T-cell (primary cell): ENCODE data around the gene ANO9. TPM values are rescaled to one million over a fixed set of nuclear protein-coding genes. Genes with fewer than 3 reads are reported as not detected.

Experiments used
- ATAC-seq, 4 experiments: fragments of 200-7000 bp in 3 of 4; fragments of 150-1000 bp in 1 of 4; cut with Tn5 transposase; replicated peaks in 1 of 4; 1 replicate in 3 of 4; 2 replicates in 1 of 4; pipeline ENCODE4 v1.10.0; 2021; ENCODE audit warnings: moderate library complexity in 3 of 4, mild to moderate bottlenecking in 2 of 4, moderate number of reproducible peaks in 1 of 4
- CTCF ChIA-PET, 2 donors: fragments of 300-600 bp; sonication (Branson Sonifier 250); formaldehyde crosslinking; loops; one replicate each; lab custom pipeline; 2022; ENCODE audit warnings: antibody characterized with exemption in 2 of 2; lab: Charles Lee
- POLR2A ChIA-PET, 2 donors: fragments of 300-600 bp; sonication (Branson Sonifier 250); formaldehyde crosslinking; loops; one replicate each; lab custom pipeline; 2022; ENCODE audit warnings: antibody characterized with exemption in 2 of 2; lab: Charles Lee
- DNase-seq, 35 experiments: peaks; one replicate each; pipeline versions ENCODE4 v3.0.0 to v3.0.0-alpha.2; 2013 to 2023
- H3K27ac ChIP-seq: one replicate; pipeline ENCODE4 v1.5.1; 2013; ENCODE audit warnings: low read length
- H3K27me3 ChIP-seq, 2 experiments: replicated peaks in 1 of 2; 1 replicate in 1 of 2; 2 replicates in 1 of 2; pipeline versions ENCODE4 v1.6.1 to v1.7.0; 2013; ENCODE audit warnings: low read length in 1 of 2, mixed read lengths in 1 of 2; ENCODE audit not compliant: control insufficient read depth in 2 of 2, insufficient read depth in 2 of 2; ENCODE audit errors: extremely low read depth in 1 of 2
- H3K36me3 ChIP-seq, 2 donors: 1 replicate in 1 of 2; 2 replicates in 1 of 2; pipeline versions ENCODE4 v1.6.1 to v1.7.0; 2013; ENCODE audit warnings: low read length in 1 of 2; ENCODE audit not compliant: control insufficient read depth in 2 of 2, insufficient read depth in 1 of 2; ENCODE audit errors: extremely low read depth in 1 of 2
- H3K4me1 ChIP-seq, 2 experiments: 1 replicate in 1 of 2; 2 replicates in 1 of 2; pipeline versions ENCODE4 v1.6.1 to v1.7.0; 2013; ENCODE audit warnings: low read length in 2 of 2, mixed read lengths in 1 of 2; ENCODE audit not compliant: insufficient read depth in 2 of 2, control insufficient read depth in 1 of 2; ENCODE audit errors: extremely low read depth in 1 of 2
- H3K4me3 ChIP-seq, 2 donors: 1 replicate in 1 of 2; 2 replicates in 1 of 2; pipeline versions ENCODE4 v1.5.1 to v1.7.0; 2013; ENCODE audit warnings: mild to moderate bottlenecking in 2 of 2, low read length in 1 of 2, moderate library complexity in 1 of 2; ENCODE audit not compliant: control insufficient read depth in 1 of 2; ENCODE audit errors: extremely low read depth in 1 of 2
- H3K9me3 ChIP-seq: 2 replicates; pipeline ENCODE4 v1.7.0; 2013
- H3K27ac Mint-ChIP-seq, 2 donors: one replicate each; pipeline ENCODE4 v1.8.0; 2020 to 2021; ENCODE audit warnings: mild to moderate bottlenecking in 2 of 2, mixed read lengths in 2 of 2
- H3K27me3 Mint-ChIP-seq, 2 donors: one replicate each; pipeline ENCODE4 v1.8.0; 2021 to 2022; ENCODE audit warnings: mixed read lengths in 2 of 2
- H3K36me3 Mint-ChIP-seq: one replicate; pipeline ENCODE4 v1.8.0; 2021; ENCODE audit warnings: mixed read lengths
- H3K4me1 Mint-ChIP-seq, 3 donors: one replicate each; pipeline ENCODE4 v1.8.0; 2020 to 2022; ENCODE audit warnings: mixed read lengths in 3 of 3, mild to moderate bottlenecking in 1 of 3
- H3K4me3 Mint-ChIP-seq, 3 donors: one replicate each; pipeline ENCODE4 v1.8.0; 2020 to 2022; ENCODE audit warnings: mild to moderate bottlenecking in 3 of 3, mixed read lengths in 3 of 3, moderate library complexity in 3 of 3
- H3K9me3 Mint-ChIP-seq, 3 donors: one replicate each; pipeline ENCODE4 v1.8.0; 2020 to 2022; ENCODE audit warnings: mixed read lengths in 3 of 3
- WGBS: methylation state at CpG from one replicate; pipeline ENCODE4 v1.1.5; 2013; ENCODE audit warnings: missing lambda C conversion rate; ENCODE audit not compliant: insufficient coverage; 5-methylcytosine and 5-hydroxymethylcytosine counted together
- total RNA-seq, 35 experiments: library from RNA in 6 of 35; stranded (reverse) in 6 of 35; fragments of 120-200 nt in 1 of 35; gene quantifications; one replicate each; pipeline versions ENCODE4 v1.2.1 to v1.2.4 and lab custom pipeline; 2013 to 2026

ANO9 gene
- total RNA-seq, 5 donors from 2014 or later (not counting 1 experiment from before 2014, with no cell fraction given) = 103 to 128 (median 120) TPM

DNA sequence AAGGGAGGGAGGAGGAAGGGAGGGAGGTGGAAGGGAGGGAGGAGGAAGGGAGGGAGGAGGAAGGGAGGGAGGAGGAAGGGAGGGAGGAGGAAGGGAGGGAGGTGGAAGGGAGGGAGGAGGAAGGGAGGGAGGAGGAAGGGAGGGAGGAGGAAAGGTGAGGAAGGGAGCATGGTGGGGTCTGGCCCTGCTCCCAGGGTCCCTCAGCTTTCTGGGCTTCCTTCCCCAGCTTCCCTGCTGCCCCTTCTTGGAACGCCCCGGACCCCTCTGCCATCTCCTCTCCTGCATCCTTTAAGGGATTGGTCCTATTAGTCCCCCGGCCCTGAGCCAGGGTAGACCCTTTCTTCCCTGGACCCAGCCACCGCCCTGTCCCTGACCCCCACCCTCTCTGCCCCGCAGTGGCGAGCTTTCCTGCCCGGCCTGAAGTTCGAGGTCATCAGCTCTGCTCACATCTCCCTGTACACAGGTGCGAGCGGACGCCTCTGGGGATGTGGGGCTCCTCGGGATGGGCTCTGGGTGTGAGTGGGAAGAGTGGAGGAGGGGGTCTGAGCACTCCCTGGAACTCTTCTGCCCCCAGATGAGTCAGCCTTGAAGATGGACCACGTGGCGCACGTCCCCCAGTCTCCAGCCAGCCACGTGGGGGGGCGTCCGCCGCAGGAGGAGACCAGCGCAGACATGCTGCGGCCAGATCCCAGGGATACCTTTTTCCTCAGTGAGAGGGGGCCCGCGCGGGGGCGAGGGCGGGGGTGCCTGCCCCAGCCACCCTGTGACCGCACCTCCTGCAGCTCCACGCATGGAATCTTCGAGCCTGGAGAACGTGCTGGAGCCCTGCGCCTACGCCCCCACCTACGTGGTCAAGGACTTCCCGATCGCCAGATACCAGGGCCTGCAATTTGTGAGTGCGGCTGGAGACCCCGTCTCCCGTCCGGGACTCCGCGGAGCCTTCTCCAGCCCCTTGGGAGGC is 66.5 kb downstream of the ANO9 start:
- Histone ChIP-seq H3K9me3 (no peaks in the 10 kb centered on the region), H3K4me3 (no peak overlapping the region), H3K36me3 (no peaks in the 10 kb centered on the region), H3K4me1 (peaks cover 0 to 2% of the 10 kb centered on the region in 2 experiments), H3K27ac (no peak overlapping the region), H3K27me3 (peaks cover 0 to 43% of the 10 kb centered on the region in 2 experiments)
- ATAC-seq (no peak), DNase-seq (no peak)
- CTCF ChIA-PET = no interaction called here
- peaks cover 0 to 10% (median 0%) of the 10 kb centered on the region in 3 donors for H3K4me1 Mint-ChIP-seq
- no peaks in the 10 kb centered on the region for H3K9me3 Mint-ChIP-seq
- no peak overlapping the region for H3K27ac Mint-ChIP-seq
- no peak overlapping the region for H3K4me3 Mint-ChIP-seq
- POLR2A ChIA-PET = no interaction called here
- H3K27me3 Mint-ChIP-seq = peaks cover 4 to 13% of the 10 kb centered on the region in 2 donors
- WGBS = 93% methylated on average over 33 of the region's 41 CpGs
- H3K36me3 Mint-ChIP-seq = no peaks in the 10 kb centered on the region

DNA sequence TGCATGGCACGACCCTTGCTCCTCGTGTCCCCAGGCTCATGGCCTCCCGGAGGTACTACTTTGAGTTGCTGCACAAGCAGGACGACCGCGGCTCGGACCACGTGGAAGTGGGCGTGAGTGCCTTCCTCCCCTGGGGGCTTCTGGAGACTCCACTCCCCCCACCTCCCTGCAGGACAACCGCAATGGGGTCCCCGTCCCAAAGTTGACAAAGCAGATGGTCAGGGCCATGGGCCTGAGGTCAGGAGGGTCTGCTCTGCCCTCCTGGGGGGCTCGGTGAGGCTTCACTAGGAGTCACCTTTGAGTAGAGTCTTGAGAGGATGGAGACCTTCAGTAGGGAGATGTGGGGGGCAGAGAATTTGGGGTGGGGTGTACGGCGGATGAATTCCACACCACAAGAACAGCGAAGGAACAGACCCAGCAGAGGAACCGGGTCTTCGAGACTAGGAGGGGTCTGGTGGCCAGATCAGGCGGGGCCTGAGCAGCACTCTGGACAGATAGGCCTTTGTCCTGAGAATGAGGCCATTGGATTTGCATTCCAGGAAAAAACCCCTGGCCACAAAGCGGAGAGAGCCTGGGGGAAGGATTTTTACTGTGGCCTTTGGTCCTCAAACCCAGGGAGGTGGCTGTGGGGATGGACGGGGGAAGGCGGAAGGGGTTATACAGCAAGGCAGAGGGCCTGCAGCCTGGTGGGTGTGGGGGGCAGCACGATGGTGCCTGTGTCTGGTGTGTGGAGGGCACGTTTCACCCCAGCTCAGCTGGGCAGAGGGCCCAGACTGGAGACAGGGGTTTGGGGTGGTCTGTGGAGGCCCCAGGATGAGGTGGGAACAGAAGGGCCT is 67.9 kb downstream of the ANO9 start:
- H3K36me3 ChIP-seq = no peaks in the 10 kb centered on the region
- DNase-seq = no peak
- 90% methylated on average over 13 of the region's 23 CpGs for WGBS
- Mint-ChIP-seq H3K27me3 (peaks cover 4 to 17% of the 10 kb centered on the region in 2 donors), H3K36me3 (no peaks in the 10 kb centered on the region), H3K4me3 (peak overlapping the region in 1 of 3 donors; percentile 35), H3K27ac (peak overlapping the region; percentile 59 to 61), H3K4me1 (peaks cover 0 to 13% (median 2%) of the 10 kb centered on the region in 3 donors), H3K9me3 (no peaks in the 10 kb centered on the region)
- H3K27ac ChIP-seq = no peak overlapping the region
- H3K27me3 ChIP-seq = peaks cover 0 to 36% of the 10 kb centered on the region in 2 experiments
- H3K4me3 ChIP-seq = no peak overlapping the region
- H3K4me1 ChIP-seq = peaks cover 0 to 7% of the 10 kb centered on the region in 2 experiments
- H3K9me3 ChIP-seq = no peaks in the 10 kb centered on the region
- ChIA-PET POLR2A (no interaction called here), CTCF (no interaction called here)
- no peak for ATAC-seq

DNA sequence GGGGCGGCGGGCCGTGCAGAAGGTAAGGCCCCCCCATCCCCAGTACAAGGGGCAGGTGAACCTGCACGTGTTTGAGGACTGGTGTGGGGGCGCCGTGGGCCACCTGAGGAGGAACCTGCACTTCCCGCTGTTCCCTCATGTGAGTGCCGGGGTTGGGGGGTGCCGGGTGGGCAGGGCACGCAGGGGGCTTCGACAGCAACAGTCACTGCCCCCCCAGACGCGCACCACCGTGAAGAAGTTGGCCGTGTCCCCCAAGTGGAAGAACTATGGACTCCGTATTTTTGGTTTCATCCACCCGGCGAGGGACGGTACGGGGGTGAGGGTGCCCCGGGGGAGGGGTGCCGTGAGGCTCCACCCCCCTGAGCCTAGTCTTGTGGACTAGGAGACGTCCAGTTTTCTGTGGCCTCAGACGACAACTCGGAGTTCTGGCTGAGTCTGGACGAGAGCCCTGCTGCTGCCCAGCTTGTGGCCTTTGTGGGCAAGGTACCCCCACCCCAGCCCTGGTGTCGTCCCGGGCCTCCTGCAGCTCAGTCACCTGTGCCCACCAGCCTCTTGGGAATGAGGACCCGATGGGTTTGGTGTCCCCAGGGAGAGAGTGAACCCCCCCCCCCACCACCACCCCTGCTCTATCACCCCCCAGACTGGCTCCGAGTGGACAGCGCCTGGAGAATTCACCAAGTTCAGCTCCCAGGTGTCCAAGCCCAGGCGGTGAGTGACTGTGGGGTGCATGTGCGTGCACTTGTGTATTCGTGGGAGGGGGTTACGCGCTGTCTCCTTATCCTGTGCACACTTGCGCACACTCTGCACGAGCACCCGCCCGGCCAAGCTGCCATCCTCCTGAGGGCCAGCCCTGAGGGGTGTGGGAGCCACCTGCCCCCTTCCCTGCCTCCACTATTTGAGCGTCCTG is 68.7 kb downstream of the ANO9 start:
- ChIA-PET CTCF (no interaction called here), POLR2A (no interaction called here)
- Mint-ChIP-seq H3K4me3 (no peak overlapping the region), H3K27me3 (peaks cover 5 to 19% of the 10 kb centered on the region in 2 donors), H3K36me3 (no peaks in the 10 kb centered on the region), H3K4me1 (peaks cover 7 to 19% (median 7%) of the 10 kb centered on the region in 3 donors), H3K9me3 (no peaks in the 10 kb centered on the region), H3K27ac (no peak overlapping the region)
- Histone ChIP-seq H3K9me3 (no peaks in the 10 kb centered on the region), H3K27ac (no peak overlapping the region), H3K36me3 (no peaks in the 10 kb centered on the region), H3K4me3 (no peak overlapping the region), H3K4me1 (peaks cover 0 to 15% of the 10 kb centered on the region in 2 experiments), H3K27me3 (peaks cover 0 to 37% of the 10 kb centered on the region in 2 experiments)
- ATAC-seq = no peak
- DNase-seq = no peak
- WGBS = 91% methylated on average over 27 of the region's 41 CpGs

DNA sequence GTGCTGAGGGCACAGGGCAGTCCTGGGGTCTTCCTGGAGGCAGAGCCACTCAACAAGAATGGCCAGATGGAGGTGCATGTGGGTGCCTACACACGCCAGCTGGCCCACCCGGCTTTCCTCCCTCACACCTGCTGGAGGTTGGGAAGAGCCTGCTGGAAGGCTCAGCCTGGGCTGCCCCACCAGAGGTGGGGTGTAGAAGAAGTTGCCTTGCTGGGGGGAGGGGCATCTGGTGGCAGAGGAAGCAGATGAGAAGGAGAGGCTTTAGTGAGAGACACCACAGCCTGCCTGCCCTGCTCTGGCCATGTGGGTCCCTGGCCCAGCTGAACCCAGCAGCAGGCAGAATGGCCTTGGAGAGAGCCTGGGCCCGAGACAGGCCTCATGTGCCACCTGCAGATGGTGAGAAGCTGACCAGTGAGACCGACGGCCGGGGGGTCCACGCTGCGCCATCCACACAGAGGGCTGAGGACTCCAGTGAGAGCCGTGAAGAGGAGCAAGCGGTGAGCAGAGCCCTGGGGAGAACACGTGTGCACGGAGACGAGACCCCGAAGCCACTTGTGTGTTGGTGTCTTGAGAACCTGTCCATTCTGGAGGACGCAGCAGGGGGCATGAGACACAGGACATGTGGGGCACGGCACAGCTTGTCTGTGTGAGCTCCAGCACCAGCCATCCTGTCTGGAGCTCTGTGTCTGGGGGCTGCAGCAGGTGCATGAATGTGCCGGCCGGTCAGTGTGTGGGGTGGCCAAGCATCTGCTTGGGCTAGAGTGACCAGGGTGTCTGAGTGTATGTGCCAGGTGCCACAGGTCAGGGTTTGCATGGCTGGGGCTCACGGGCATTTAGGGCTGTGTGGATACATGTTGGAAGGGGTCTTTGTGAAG is 69.9 kb downstream of the ANO9 start:
- CTCF ChIA-PET = no interaction called here

DNA sequence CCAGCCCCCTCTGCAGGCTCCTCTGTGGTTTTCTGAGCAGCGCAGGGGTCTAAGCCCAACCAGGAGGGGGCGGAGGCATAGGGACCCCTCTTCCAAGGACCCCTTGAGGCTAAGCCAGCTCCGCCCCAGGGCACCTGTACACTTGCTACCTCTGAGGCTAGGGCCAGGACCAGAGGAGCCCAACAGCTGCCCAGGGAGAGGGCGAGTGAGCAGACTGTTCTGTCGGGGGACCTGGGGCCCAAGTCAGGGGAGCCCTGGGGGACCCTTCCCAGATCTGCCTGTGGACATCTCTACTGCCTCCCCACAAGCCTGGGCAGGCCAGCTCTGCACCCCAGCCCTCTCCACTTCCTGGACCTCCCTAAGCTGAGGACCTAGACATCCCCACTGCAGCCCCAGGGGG is 70.8 kb downstream of the ANO9 start:
- CTCF ChIA-PET = no interaction called here
- no peak for DNase-seq
- WGBS = 56% methylated on average over 5 of the region's 5 CpGs
- Histone ChIP-seq H3K27ac (no peak overlapping the region), H3K9me3 (no peaks in the 10 kb centered on the region), H3K4me1 (peaks cover 0 to 20% of the 10 kb centered on the region in 2 experiments), H3K4me3 (no peak overlapping the region), H3K27me3 (peaks cover 0 to 52% of the 10 kb centered on the region in 2 experiments), H3K36me3 (no peaks in the 10 kb centered on the region)
- peak overlapping the region in 1 of 2 donors; percentile 2 for H3K27ac Mint-ChIP-seq
- ATAC-seq = no peak
- H3K4me1 Mint-ChIP-seq = peaks cover 10 to 26% (median 17%) of the 10 kb centered on the region in 3 donors
- no peaks in the 10 kb centered on the region for H3K36me3 Mint-ChIP-seq
- H3K27me3 Mint-ChIP-seq = peaks cover 21 to 40% of the 10 kb centered on the region in 2 donors
- H3K9me3 Mint-ChIP-seq = no peaks in the 10 kb centered on the region
- POLR2A ChIA-PET = no interaction called here
- peak overlapping the region in 2 of 3 donors; percentile 49 to 52 for H3K4me3 Mint-ChIP-seq

More for the DNA sequence above, 69.9 kb downstream of the ANO9 start:
- no peak overlapping the region for H3K27ac ChIP-seq
- peak overlapping the region in 1 of 2 donors; percentile 2 for H3K27ac Mint-ChIP-seq
- no peak for ATAC-seq
- no peak for DNase-seq
- H3K9me3 Mint-ChIP-seq = no peaks in the 10 kb centered on the region
- no peaks in the 10 kb centered on the region for H3K36me3 ChIP-seq
- peaks cover 0 to 20% of the 10 kb centered on the region in 2 experiments for H3K4me1 ChIP-seq
- H3K27me3 Mint-ChIP-seq = peaks cover 15 to 31% of the 10 kb centered on the region in 2 donors
- POLR2A ChIA-PET = no interaction called here
- whole genome bisulfite sequencing = 86% methylated on average over 18 of the region's 19 CpGs
- H3K27me3 ChIP-seq = peaks cover 0 to 48% of the 10 kb centered on the region in 2 experiments
- no peaks in the 10 kb centered on the region for H3K36me3 Mint-ChIP-seq
- peak overlapping the region in 1 of 3 donors; percentile 52 for H3K4me3 Mint-ChIP-seq
- H3K9me3 ChIP-seq = no peaks in the 10 kb centered on the region
- H3K4me3 ChIP-seq = no peak overlapping the region
- H3K4me1 Mint-ChIP-seq = peaks cover 10 to 26% (median 17%) of the 10 kb centered on the region in 3 donors
